SU-DHL-6 (cell line): ENCODE data around the gene AADAT.

Experiments used
- H2AFZ ChIP-seq: fragments of 200-600 bp; sonication (generic); 2 replicates; pipeline ENCODE4 v1.6.1; 2014; ENCODE audit warnings: low read depth, mild to moderate bottlenecking, moderate library complexity, mixed read lengths, antibody characterized with exemption, low read length; ENCODE audit not compliant: severe bottlenecking
- H3F3A ChIP-seq: fragments of 200-600 bp; shearing (Covaris generic); 2 replicates; pipeline ENCODE4 v1.6.0; 2016; ENCODE audit warnings: antibody characterized with exemption, mild to moderate bottlenecking; ENCODE audit not compliant: insufficient read depth
- H3K27ac ChIP-seq: fragments of 200-600 bp; sonication (generic); 2 replicates; pipeline ENCODE4 v1.5.1; 2016; ENCODE audit warnings: low read depth, mild to moderate bottlenecking, low read length, moderate library complexity, mixed read lengths
- H3K27me3 ChIP-seq: fragments of 200-600 bp; sonication (generic), shearing (Covaris generic); 2 replicates; pipeline ENCODE4 v1.6.0; 2014; ENCODE audit warnings: mild to moderate bottlenecking, low read length
- H3K36me3 ChIP-seq: fragments of 200-600 bp; sonication (generic); 2 replicates; pipeline ENCODE4 v1.6.1; 2014; ENCODE audit warnings: mild to moderate bottlenecking, low read length, mixed read lengths
- H3K4me2 ChIP-seq: fragments of 300-600, 200-600 bp; shearing (Covaris generic), sonication (generic); 2 replicates; pipeline ENCODE4 v1.6.0; 2014; ENCODE audit warnings: low read length, low read depth, mild to moderate bottlenecking; ENCODE audit not compliant: poor library complexity, severe bottlenecking
- H3K4me3 ChIP-seq: fragments of 200-600 bp; sonication (generic); 2 replicates; pipeline ENCODE4 v1.5.1; 2014; ENCODE audit warnings: antibody characterized with exemption, low read length, mild to moderate bottlenecking, mixed read lengths; ENCODE audit not compliant: insufficient read depth, poor library complexity, severe bottlenecking
- H3K79me2 ChIP-seq: fragments of 200-600 bp; sonication (generic); 2 replicates; pipeline ENCODE4 v1.6.1; 2014; ENCODE audit warnings: mild to moderate bottlenecking, low read length, moderate library complexity; ENCODE audit not compliant: insufficient read depth
- H3K9ac ChIP-seq: fragments of 200-600 bp; sonication (generic); 2 replicates; pipeline ENCODE4 v1.7.0; 2014; ENCODE audit warnings: mild to moderate bottlenecking, low read length
- H3K9me2 ChIP-seq: fragments of 200-600 bp; sonication (generic); replicated peaks from 2 replicates; pipeline ENCODE4 v1.6.1; 2014; ENCODE audit warnings: low read length; ENCODE audit not compliant: insufficient read depth
- H3K9me3 ChIP-seq: fragments of 200-600 bp; sonication (generic); 2 replicates; pipeline ENCODE4 v1.6.1; 2014; ENCODE audit warnings: low read length, mixed read lengths; ENCODE audit not compliant: insufficient read depth
- H4K20me1 ChIP-seq: fragments of 200-600 bp; sonication (generic); 2 replicates; pipeline ENCODE4 v1.6.1; 2014; ENCODE audit warnings: low read depth, mild to moderate bottlenecking, antibody characterized with exemption, low read length, moderate library complexity, mixed read lengths
- CTCF ChIP-seq: fragments of 200-600 bp; sonication (generic); IDR thresholded peaks from one replicate; pipeline ENCODE4 v1.5.1; 2017; ENCODE audit warnings: antibody characterized with exemption, mild to moderate bottlenecking, low read length, moderate library complexity; ENCODE audit not compliant: insufficient read depth, poor library complexity, severe bottlenecking
- EZH2phosphoT487 ChIP-seq: fragments of 200-600 bp; sonication (generic), shearing (Covaris generic); conservative IDR thresholded peaks from 2 replicates; pipeline ENCODE4 v1.6.1; 2018; ENCODE audit warnings: mild to moderate bottlenecking, antibody characterized with exemption, low read length, moderate library complexity, mixed read lengths

The AADAT gene

GRCh38 chr4:170059421-170059820 lies 30.3 kb downstream of the AADAT start:
- Histone ChIP-seq H2AFZ (no peak overlapping the region), H3K9me3 (no peaks in the 10 kb centered on the region), H3K27ac (no peak overlapping the region), H3K4me3 (no peak overlapping the region), H3K9me2 (no peaks in the 10 kb centered on the region), H3K4me2 (no peak overlapping the region), H3K27me3 (no peaks in the 10 kb centered on the region), H3F3A (no peaks in the 10 kb centered on the region), H3K79me2 (no peaks in the 10 kb centered on the region), H4K20me1 (no peaks in the 10 kb centered on the region), H3K36me3 (no peaks in the 10 kb centered on the region), H3K9ac (no peak overlapping the region)
- TF ChIP-seq EZH2phosphoT487 (no peak), CTCF (no peak)

- no peak for TF ChIP-seq EZH2phosphoT487
- TF ChIP-seq CTCF: no peak
- Histone ChIP-seq H3K27me3 (no peaks in the 10 kb centered on the region), H3K9me2 (no peaks in the 10 kb centered on the region), H3K4me3 (no peak overlapping the region), H3K36me3 (no peaks in the 10 kb centered on the region), H3K4me2 (no peak overlapping the region), H3K27ac (no peak overlapping the region), H3K9ac (no peak overlapping the region), H3F3A (no peaks in the 10 kb centered on the region), H4K20me1 (no peaks in the 10 kb centered on the region), H3K79me2 (no peaks in the 10 kb centered on the region), H3K9me3 (no peaks in the 10 kb centered on the region), H2AFZ (no peak overlapping the region)
These were observed 30.9 kb downstream of the AADAT start for GRCh38 chr4:170058826-170059225.

- TF ChIP-seq EZH2phosphoT487: no peak
- no peak for TF ChIP-seq CTCF
- Histone ChIP-seq H3K9me3 (no peaks in the 10 kb centered on the region), H3K27ac (no peak overlapping the region), H3K4me2 (no peak overlapping the region), H3F3A (no peaks in the 10 kb centered on the region), H3K27me3 (no peaks in the 10 kb centered on the region), H3K79me2 (no peaks in the 10 kb centered on the region), H4K20me1 (no peaks in the 10 kb centered on the region), H2AFZ (no peak overlapping the region), H3K9me2 (no peaks in the 10 kb centered on the region), H3K9ac (no peak overlapping the region), H3K4me3 (no peak overlapping the region), H3K36me3 (no peaks in the 10 kb centered on the region)
These were observed 31.9 kb downstream of the AADAT start for GRCh38 chr4:170057866-170058265.
